GM13976 (cell line): ENCODE data around the gene MBL2.

ENCODE experiments used
- DNase-seq: peaks from one replicate; pipeline ENCODE4 v3.0.0; 2012; ENCODE audit warnings: low spot score
- CTCF ChIP-seq: IDR thresholded peaks from 2 replicates; pipeline ENCODE4 v1.5.1; 2012; ENCODE audit warnings: borderline replicate concordance, mild to moderate bottlenecking; ENCODE audit not compliant: insufficient read depth; ENCODE audit errors: extremely low read depth, missing control alignments, control extremely low read depth
- in situ Hi-C: fragments of 300-500 bp; cut with MboI; formaldehyde crosslinking; loops from one replicate; pipeline ENCODE4 v1.12.0; 2022; ENCODE audit warnings: low sequenced_read_pairs, mixed read lengths, inconsistent platforms; ENCODE audit not compliant: unreplicated experiment

The MBL2 gene

GRCh38 chr10:52772623-52773022 lies at the start of gene MBL2:
MBL2 (minus strand) TSS chr10:52772784; CDS start chr10:52771635, 1,149 bp downstream.
- in situ Hi-C loops: no loop called here
- TF ChIP-seq CTCF: no peak
- no peak for DNase-seq

- in situ Hi-C loops: no loop called here
- DNase-seq: no peak
- no peak for TF ChIP-seq CTCF
Observed at GRCh38 chr10:52820309-52820708, 47.7 kb upstream of the MBL2 start.

- DNase-seq: peak; percentile 28
- in situ Hi-C loops: no loop called here
- peak; percentile 49 for TF ChIP-seq CTCF
Observed at GRCh38 chr10:52818019-52818418, 45.4 kb upstream of the MBL2 start.

- in situ Hi-C loops: no loop called here
- DNase-seq: no peak
- no peak for TF ChIP-seq CTCF
Observed at GRCh38 chr10:52814506-52814905, 41.9 kb upstream of the MBL2 start.

- no peak for TF ChIP-seq CTCF
- in situ Hi-C loops: no loop called here
- no peak for DNase-seq
Observed at GRCh38 chr10:52811776-52812175, 39.2 kb upstream of the MBL2 start.

GRCh38 chr10:52810761-52811160 lies 38.2 kb upstream of the MBL2 start:
- TF ChIP-seq CTCF: no peak
- in situ Hi-C loops: no loop called here
- DNase-seq: no peak

- in situ Hi-C loops: no loop called here
- no peak for DNase-seq
- no peak for TF ChIP-seq CTCF
Observed at GRCh38 chr10:52807803-52808202, 35.2 kb upstream of the MBL2 start.
